ENCODE results near the gene TRAK1. TPM values are rescaled to one million over a fixed set of nuclear protein-coding genes. Genes with fewer than 3 reads are reported as not detected.

TRAK1 gene
- total and polyA plus RNA-seq, 2 of the 4 experiments (the other 2 are of a cell fraction): 25.6 to 28.1 TPM

GRCh38 chr3:42213417-42213816 lies 122.3 kb downstream of the TRAK1 start:
- no peak overlapping the region for H3K23ac ChIP-seq (ENCODE audit: low read depth, low read length)
- no peak overlapping the region for H2AFZ ChIP-seq (replicated peaks; ENCODE audit: low read length, poor library complexity)
- intact Hi-C loops (cut with micrococcal nuclease) (no loop called here), dilution Hi-C loops (cut with HindIII; ENCODE audit: low sequenced_read_pairs, unreplicated experiment) (no loop called here), in situ Hi-C loops (cut with MboI; ENCODE audit: low sequenced_read_pairs) (no loop called here)
- no peak overlapping the region for H2BK15ac ChIP-seq (ENCODE audit: low read depth, low read length)
- POLR2A ChIA-PET (ENCODE audit: unreplicated experiment): no interaction called here
- H4K5ac ChIP-seq (ENCODE audit: low read depth, low read length): no peak overlapping the region
- H2AK9ac ChIP-seq (replicated peaks; ENCODE audit: low read depth, low read length, poor library complexity): peak overlapping the region; percentile 18
- no peak overlapping the region for H2BK120ac ChIP-seq (ENCODE audit: low read depth, low read length)
- no peak overlapping the region for H3K27ac ChIP-seq (ENCODE audit: insufficient read depth, low read length)
- no peak for TF ChIP-seq RCOR1 (IDR thresholded peaks at IDR 0.05; ENCODE audit: insufficient replicate concordance, low read length)
- no peak for TF ChIP-seq MXI1 (IDR thresholded peaks at IDR 0.05; ENCODE audit: borderline replicate concordance, low read depth, low read length)
- TF ChIP-seq, protein P1, sequence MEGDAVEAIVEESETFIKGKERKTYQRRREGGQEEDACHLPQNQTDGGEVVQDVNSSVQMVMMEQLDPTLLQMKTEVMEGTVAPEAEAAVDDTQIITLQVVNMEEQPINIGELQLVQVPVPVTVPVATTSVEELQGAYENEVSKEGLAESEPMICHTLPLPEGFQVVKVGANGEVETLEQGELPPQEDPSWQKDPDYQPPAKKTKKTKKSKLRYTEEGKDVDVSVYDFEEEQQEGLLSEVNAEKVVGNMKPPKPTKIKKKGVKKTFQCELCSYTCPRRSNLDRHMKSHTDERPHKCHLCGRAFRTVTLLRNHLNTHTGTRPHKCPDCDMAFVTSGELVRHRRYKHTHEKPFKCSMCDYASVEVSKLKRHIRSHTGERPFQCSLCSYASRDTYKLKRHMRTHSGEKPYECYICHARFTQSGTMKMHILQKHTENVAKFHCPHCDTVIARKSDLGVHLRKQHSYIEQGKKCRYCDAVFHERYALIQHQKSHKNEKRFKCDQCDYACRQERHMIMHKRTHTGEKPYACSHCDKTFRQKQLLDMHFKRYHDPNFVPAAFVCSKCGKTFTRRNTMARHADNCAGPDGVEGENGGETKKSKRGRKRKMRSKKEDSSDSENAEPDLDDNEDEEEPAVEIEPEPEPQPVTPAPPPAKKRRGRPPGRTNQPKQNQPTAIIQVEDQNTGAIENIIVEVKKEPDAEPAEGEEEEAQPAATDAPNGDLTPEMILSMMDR (conservative IDR thresholded peaks at IDR 0.05; ENCODE audit: low read depth, low read length): no peak
- no peak for TF ChIP-seq FOS (IDR thresholded peaks at IDR 0.05; ENCODE audit: low read depth, low read length)
- no peak for TF ChIP-seq MAZ (IDR thresholded peaks at IDR 0.05; ENCODE audit: borderline replicate concordance, low read depth, low read length)
- TF ChIP-seq RAD21 (IDR thresholded peaks at IDR 0.05; ENCODE audit: low read length): no peak
- no peak for TF ChIP-seq MAFK (IDR thresholded peaks at IDR 0.05; ENCODE audit: low read depth, low read length)
- no peak for TF ChIP-seq SMC3 (IDR thresholded peaks at IDR 0.05; ENCODE audit: low read depth, low read length)
- TF ChIP-seq NFE2L2 (IDR thresholded peaks at IDR 0.05; ENCODE audit: low read depth, low read length): no peak
- no peak for TF ChIP-seq BHLHE40 (IDR thresholded peaks at IDR 0.05; ENCODE audit: low read depth, low read length)
- no peak for TF ChIP-seq RFX5 (IDR thresholded peaks at IDR 0.05; ENCODE audit: low read depth, low read length)
- TF ChIP-seq ELK1 (IDR thresholded peaks at IDR 0.05; ENCODE audit: borderline replicate concordance, low read depth, low read length): no peak
- no peak for TF ChIP-seq CHD1 (IDR thresholded peaks at IDR 0.05; ENCODE audit: low read depth, low read length)
- TF ChIP-seq CEBPB (IDR thresholded peaks at IDR 0.05; ENCODE audit: low read depth, low read length): no peak
- no peak for TF ChIP-seq POLR2A (IDR thresholded peaks at IDR 0.05; ENCODE audit: low read depth, low read length)
- TF ChIP-seq USF2 (IDR thresholded peaks at IDR 0.05; ENCODE audit: low read depth, low read length): no peak
- no peak overlapping the region for H2BK5ac ChIP-seq (ENCODE audit: low read depth, low read length, poor library complexity, severe bottlenecking)
- no peak overlapping the region for H4K8ac ChIP-seq (ENCODE audit: low read depth in 2 of 2, low read length in 2 of 2)
- no peak overlapping the region for H3K9ac ChIP-seq (ENCODE audit: low read depth, low read length)
- H4K91ac ChIP-seq (ENCODE audit: insufficient read depth, low read depth, low read length): no peak overlapping the region
- H3K9me3 ChIP-seq (ENCODE audit: control insufficient read depth, insufficient read depth, low read length): no peaks in the 10 kb centered on the region
- H3K36me3 ChIP-seq (ENCODE audit: control insufficient read depth, insufficient read depth, low read length): peaks cover 6% of the 10 kb centered on the region
- H4K20me1 ChIP-seq (ENCODE audit: insufficient read depth, low read length): peaks cover 3% of the 10 kb centered on the region; the same call in 1 of the 2 replicates
- no peak overlapping the region for H2AK5ac ChIP-seq (ENCODE audit: low read depth, low read length)
- peaks cover 5% of the 10 kb centered on the region for H3K4me1 ChIP-seq (ENCODE audit: control insufficient read depth, insufficient read depth, low read length)
- CTCF ChIA-PET: no interaction called here
- BruUV-seq (replicated peaks): no TSS peak
- DNase-seq (no peak), ATAC-seq (ENCODE audit: low read depth) (no peak)
- H3K14ac ChIP-seq (replicated peaks; ENCODE audit: low read depth, low read length): no peak overlapping the region
- no peak overlapping the region for H3K56ac ChIP-seq (ENCODE audit: extremely low read depth, insufficient read depth, low read length)
- H3K18ac ChIP-seq (ENCODE audit: low read depth, low read length): no peak overlapping the region
- no peak overlapping the region for H3K4me3 ChIP-seq (ENCODE audit: insufficient read depth, low read depth, low read length)
- H3K9me1 ChIP-seq (ENCODE audit: insufficient read depth, low read length): peaks cover 13% of the 10 kb centered on the region
- no peak overlapping the region for H2BK20ac ChIP-seq (ENCODE audit: low read depth, low read length)
- H3K4ac ChIP-seq (ENCODE audit: low read depth, low read length): no peak overlapping the region
- 0 out of 4 replicates have a peak, but pooled peaks cover 0 to 7% of the 10 kb centered on the region in 2 experiments for H3K79me1 ChIP-seq (ENCODE audit: low read depth in 1 of 2, low read length in 2 of 2)
- no peak overlapping the region for H3K4me2 ChIP-seq (ENCODE audit: low read depth, low read length)
- H3K27me3 ChIP-seq (ENCODE audit: control insufficient read depth, insufficient read depth, low read length): no peaks in the 10 kb centered on the region
- no CpG with 5 or more reads among the region's 6 CpGs for WGBS, 2 experiments (ENCODE audit: extremely low coverage in 2 of 2, insufficient read length in 1 of 2)
